CD4-positive, alpha-beta T cell treated with Interleukin-12 subunit alpha and Interleukin-12 subunit beta, for 1 hour (primary cell): ENCODE data around the gene CNOT11.
"Not testable (repeated sequence)": the region's sequence is repeated elsewhere in the genome, so short reads cannot be mapped to it uniquely, and the experiment has no call there.

Experiments
- DNase-seq: peaks from one replicate; pipeline ENCODE4 v3.0.0-alpha.2; 2020

Gene CNOT11

GRCh38 chr2:101252408-101253012 lies at the start of gene CNOT11:
Gene CNOT11 (plus strand): TSS chr2:101252886. CDS start chr2:101252965, 79 bp downstream.
- DNase-seq, result peak; percentile 99

GRCh38 chr2:101204400-101205115 lies 48.1 kb upstream of the CNOT11 start:
- no peak for DNase-seq

- peak; percentile 63 for DNase-seq
These were observed 46.9 kb upstream of the CNOT11 start for GRCh38 chr2:101205521-101206479.

GRCh38 chr2:101208830-101209229 lies 43.9 kb upstream of the CNOT11 start:
- no peak for DNase-seq

GRCh38 chr2:101219246-101219645 lies 33.4 kb upstream of the CNOT11 start:
- DNase-seq, result no peak

- not testable (repeated sequence) for DNase-seq
These were observed 32.6 kb upstream of the CNOT11 start for GRCh38 chr2:101220091-101220490.

- DNase-seq, result peak; percentile 62
These were observed 28.9 kb upstream of the CNOT11 start for GRCh38 chr2:101223814-101224231.

GRCh38 chr2:101230541-101231001 lies 22.1 kb upstream of the CNOT11 start:
- DNase-seq, result no peak

- no peak for DNase-seq
These were observed 21.4 kb upstream of the CNOT11 start for GRCh38 chr2:101231240-101231639.

- no peak for DNase-seq
These were observed 20.6 kb upstream of the CNOT11 start for GRCh38 chr2:101231937-101232730.

- no peak for DNase-seq
These were observed 19.9 kb upstream of the CNOT11 start for GRCh38 chr2:101232770-101233169.

- DNase-seq, result no peak
These were observed 18.3 kb upstream of the CNOT11 start for GRCh38 chr2:101234169-101234938.

GRCh38 chr2:101235956-101236355 lies 16.7 kb upstream of the CNOT11 start:
- not testable (repeated sequence) for DNase-seq

- DNase-seq, result not testable (repeated sequence)
These were observed 14.7 kb upstream of the CNOT11 start for GRCh38 chr2:101237944-101238343.

GRCh38 chr2:101238930-101239759 lies 13.5 kb upstream of the CNOT11 start:
- no peak for DNase-seq

- not testable (repeated sequence) for DNase-seq
These were observed 12.9 kb upstream of the CNOT11 start for GRCh38 chr2:101239760-101240118.

GRCh38 chr2:101240694-101241093 lies 12.0 kb upstream of the CNOT11 start:
- peak; percentile 42 for DNase-seq

- no peak for DNase-seq
These were observed 11.5 kb upstream of the CNOT11 start for GRCh38 chr2:101241158-101241557.

- DNase-seq, result not testable (repeated sequence)
These were observed 8.3 kb upstream of the CNOT11 start for GRCh38 chr2:101244373-101244772.

- DNase-seq, result not testable (repeated sequence)
These were observed 7.8 kb upstream of the CNOT11 start for GRCh38 chr2:101244899-101245298.

GRCh38 chr2:101245468-101245867 lies 7.2 kb upstream of the CNOT11 start:
- DNase-seq, result not testable (repeated sequence)
